ENCODE results near the gene SRCIN1. TPM values are rescaled to one million over a fixed set of nuclear protein-coding genes. Genes with fewer than 3 reads are reported as not detected.
"Not testable (repeated sequence)": the region's sequence is repeated elsewhere in the genome, so short reads cannot be mapped to it uniquely, and the experiment has no call there.

The SRCIN1 gene
- total RNA-seq, 1 experiment from 2014 or later = not detected

GRCh38 chr17:38540514-38541045, 65.2 kb downstream of the SRCIN1 start:
- H3K27ac ChIP-seq = no peak overlapping the region
- no peaks in the 10 kb centered on the region for H3K36me3 ChIP-seq
- no peak overlapping the region for H3K4me3 ChIP-seq
- no peaks in the 10 kb centered on the region for H3K27me3 ChIP-seq (replicated peaks)
- no peaks in the 10 kb centered on the region for H3K4me1 ChIP-seq (replicated peaks)
- no peak for DNase-seq (ENCODE audit: low read depth in 1 of 2, low spot score in 2 of 2)
- no peaks in the 10 kb centered on the region for H3K9me3 ChIP-seq (replicated peaks)

GRCh38 chr17:38539386-38539785, 66.4 kb downstream of the SRCIN1 start:
- Histone ChIP-seq H3K27me3 (replicated peaks) (no peaks in the 10 kb centered on the region), H3K4me1 (replicated peaks) (no peaks in the 10 kb centered on the region), H3K9me3 (replicated peaks) (no peaks in the 10 kb centered on the region), H3K36me3 (no peaks in the 10 kb centered on the region), H3K4me3 (no peak overlapping the region), H3K27ac (no peak overlapping the region)
- DNase-seq (ENCODE audit: low read depth in 1 of 2, low spot score in 2 of 2) = no peak

GRCh38 chr17:38538906-38539305, 66.8 kb downstream of the SRCIN1 start:
- Histone ChIP-seq H3K9me3 (replicated peaks) (no peaks in the 10 kb centered on the region), H3K4me1 (replicated peaks) (no peaks in the 10 kb centered on the region), H3K27ac (no peak overlapping the region), H3K4me3 (no peak overlapping the region), H3K27me3 (replicated peaks) (no peaks in the 10 kb centered on the region), H3K36me3 (no peaks in the 10 kb centered on the region)
- DNase-seq (ENCODE audit: low read depth in 1 of 2, low spot score in 2 of 2) = no peak

- no peak overlapping the region for H3K4me3 ChIP-seq
- H3K4me1 ChIP-seq (replicated peaks) = no peaks in the 10 kb centered on the region
- no peak overlapping the region for H3K27ac ChIP-seq
- no peaks in the 10 kb centered on the region for H3K27me3 ChIP-seq (replicated peaks)
- DNase-seq (ENCODE audit: low read depth in 1 of 2, low spot score in 2 of 2) = no peak
- no peaks in the 10 kb centered on the region for H3K36me3 ChIP-seq
- H3K9me3 ChIP-seq (replicated peaks) = no peaks in the 10 kb centered on the region
Observed at GRCh38 chr17:38536661-38537060, 69.1 kb downstream of the SRCIN1 start.

- H3K4me3 ChIP-seq = no peak overlapping the region
Observed at GRCh38 chr17:38535886-38536285, 69.9 kb downstream of the SRCIN1 start.

GRCh38 chr17:38534498-38534885, 71.3 kb downstream of the SRCIN1 start:
- no peaks in the 10 kb centered on the region for H3K36me3 ChIP-seq
- no peaks in the 10 kb centered on the region for H3K27me3 ChIP-seq (replicated peaks)
- H3K4me1 ChIP-seq (replicated peaks) = no peaks in the 10 kb centered on the region
- H3K27ac ChIP-seq = no peak overlapping the region
- H3K9me3 ChIP-seq (replicated peaks) = no peaks in the 10 kb centered on the region
- no peak overlapping the region for H3K4me3 ChIP-seq
- DNase-seq (ENCODE audit: low read depth in 1 of 2, low spot score in 2 of 2) = no peak

More at GRCh38 chr17:38535886-38536285, 69.9 kb downstream of the SRCIN1 start:
- H3K4me1 ChIP-seq (replicated peaks) = no peaks in the 10 kb centered on the region
- H3K27ac ChIP-seq = no peak overlapping the region
- no peaks in the 10 kb centered on the region for H3K36me3 ChIP-seq
- H3K9me3 ChIP-seq (replicated peaks) = no peaks in the 10 kb centered on the region
- no peaks in the 10 kb centered on the region for H3K27me3 ChIP-seq (replicated peaks)
- no peak for DNase-seq (ENCODE audit: low read depth in 1 of 2, low spot score in 2 of 2)

GRCh38 chr17:38533866-38534497, 71.8 kb downstream of the SRCIN1 start:
- no peak for DNase-seq (ENCODE audit: low read depth in 1 of 2, low spot score in 2 of 2)
- H3K27ac ChIP-seq = no peak overlapping the region

GRCh38 chr17:38533241-38533640, 72.5 kb downstream of the SRCIN1 start:
- H3K4me3 ChIP-seq = no peak overlapping the region
- H3K4me1 ChIP-seq (replicated peaks) = no peaks in the 10 kb centered on the region
- H3K36me3 ChIP-seq = no peaks in the 10 kb centered on the region
- no peaks in the 10 kb centered on the region for H3K9me3 ChIP-seq (replicated peaks)
- no peak overlapping the region for H3K27ac ChIP-seq
- no peaks in the 10 kb centered on the region for H3K27me3 ChIP-seq (replicated peaks)
- no peak for DNase-seq (ENCODE audit: low read depth in 1 of 2, low spot score in 2 of 2)

More at GRCh38 chr17:38533866-38534497, 71.8 kb downstream of the SRCIN1 start:
- Histone ChIP-seq H3K36me3 (no peaks in the 10 kb centered on the region), H3K9me3 (replicated peaks) (no peaks in the 10 kb centered on the region), H3K4me3 (no peak overlapping the region), H3K4me1 (replicated peaks) (no peaks in the 10 kb centered on the region), H3K27me3 (replicated peaks) (no peaks in the 10 kb centered on the region)

- Histone ChIP-seq H3K27ac (no peak overlapping the region), H3K36me3 (no peaks in the 10 kb centered on the region), H3K27me3 (replicated peaks) (no peaks in the 10 kb centered on the region), H3K4me3 (no peak overlapping the region), H3K9me3 (replicated peaks) (no peaks in the 10 kb centered on the region), H3K4me1 (replicated peaks) (no peaks in the 10 kb centered on the region)
- no peak for DNase-seq (ENCODE audit: low read depth in 1 of 2, low spot score in 2 of 2)
Observed at GRCh38 chr17:38532451-38532850, 73.3 kb downstream of the SRCIN1 start.

GRCh38 chr17:38531761-38532160, 74.0 kb downstream of the SRCIN1 start:
- H3K4me1 ChIP-seq (replicated peaks); H3K27ac ChIP-seq; H3K4me3 ChIP-seq; DNase-seq (ENCODE audit: low read depth in 1 of 2, low spot score in 2 of 2); H3K36me3 ChIP-seq; H3K9me3 ChIP-seq (replicated peaks); H3K27me3 ChIP-seq (replicated peaks): not testable (repeated sequence)

GRCh38 chr17:38530856-38531255, 74.9 kb downstream of the SRCIN1 start:
- not testable (repeated sequence) for H3K27ac ChIP-seq; H3K4me3 ChIP-seq; H3K9me3 ChIP-seq (replicated peaks); H3K4me1 ChIP-seq (replicated peaks); H3K27me3 ChIP-seq (replicated peaks); H3K36me3 ChIP-seq; DNase-seq (ENCODE audit: low read depth in 1 of 2, low spot score in 2 of 2)

GRCh38 chr17:38528141-38528540, 77.6 kb downstream of the SRCIN1 start:
- not testable (repeated sequence) for H3K27ac ChIP-seq; H3K36me3 ChIP-seq; H3K4me1 ChIP-seq (replicated peaks); DNase-seq (ENCODE audit: low read depth in 1 of 2, low spot score in 2 of 2); H3K4me3 ChIP-seq; H3K27me3 ChIP-seq (replicated peaks); H3K9me3 ChIP-seq (replicated peaks)

GRCh38 chr17:38526526-38526925, 79.2 kb downstream of the SRCIN1 start:
- H3K27me3 ChIP-seq (replicated peaks); H3K36me3 ChIP-seq; H3K4me1 ChIP-seq (replicated peaks); DNase-seq (ENCODE audit: low read depth in 1 of 2, low spot score in 2 of 2); H3K4me3 ChIP-seq; H3K9me3 ChIP-seq (replicated peaks); H3K27ac ChIP-seq: not testable (repeated sequence)

GRCh38 chr17:38512473-38513058, 93.2 kb downstream of the SRCIN1 start:
- Histone ChIP-seq H3K9me3 (replicated peaks) (no peaks in the 10 kb centered on the region), H3K27ac (no peak overlapping the region), H3K4me3 (no peak overlapping the region), H3K36me3 (peaks cover 15% of the 10 kb centered on the region), H3K4me1 (replicated peaks) (no peaks in the 10 kb centered on the region), H3K27me3 (replicated peaks) (no peaks in the 10 kb centered on the region)
- no peak for DNase-seq (ENCODE audit: low read depth in 1 of 2, low spot score in 2 of 2)
